ENCODE data around the gene MAPRE3.

DNA sequence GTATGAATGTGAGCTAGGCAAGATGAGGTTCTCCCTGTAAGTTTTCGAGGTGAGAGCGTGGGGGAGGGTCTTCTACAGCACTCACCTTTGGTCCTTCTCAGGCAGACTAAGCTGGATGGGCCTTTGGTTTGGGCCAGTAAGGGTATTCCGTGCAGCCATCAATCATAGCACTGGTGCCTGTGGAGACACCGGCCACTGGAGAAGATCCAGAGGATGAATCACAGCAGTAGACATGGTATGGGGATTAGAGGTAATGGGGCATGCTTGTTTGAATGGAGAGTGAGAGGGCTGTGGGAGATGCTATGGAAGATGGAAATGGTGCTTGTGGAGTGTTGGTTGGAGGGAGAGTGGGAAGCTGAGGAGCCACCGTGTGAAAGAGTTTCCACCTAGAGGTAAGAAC, 16.1 kb downstream of the MAPRE3 start:
- TF ChIP-seq, protein P1, sequence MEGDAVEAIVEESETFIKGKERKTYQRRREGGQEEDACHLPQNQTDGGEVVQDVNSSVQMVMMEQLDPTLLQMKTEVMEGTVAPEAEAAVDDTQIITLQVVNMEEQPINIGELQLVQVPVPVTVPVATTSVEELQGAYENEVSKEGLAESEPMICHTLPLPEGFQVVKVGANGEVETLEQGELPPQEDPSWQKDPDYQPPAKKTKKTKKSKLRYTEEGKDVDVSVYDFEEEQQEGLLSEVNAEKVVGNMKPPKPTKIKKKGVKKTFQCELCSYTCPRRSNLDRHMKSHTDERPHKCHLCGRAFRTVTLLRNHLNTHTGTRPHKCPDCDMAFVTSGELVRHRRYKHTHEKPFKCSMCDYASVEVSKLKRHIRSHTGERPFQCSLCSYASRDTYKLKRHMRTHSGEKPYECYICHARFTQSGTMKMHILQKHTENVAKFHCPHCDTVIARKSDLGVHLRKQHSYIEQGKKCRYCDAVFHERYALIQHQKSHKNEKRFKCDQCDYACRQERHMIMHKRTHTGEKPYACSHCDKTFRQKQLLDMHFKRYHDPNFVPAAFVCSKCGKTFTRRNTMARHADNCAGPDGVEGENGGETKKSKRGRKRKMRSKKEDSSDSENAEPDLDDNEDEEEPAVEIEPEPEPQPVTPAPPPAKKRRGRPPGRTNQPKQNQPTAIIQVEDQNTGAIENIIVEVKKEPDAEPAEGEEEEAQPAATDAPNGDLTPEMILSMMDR (IDR thresholded peaks at IDR 0.05): no peak
- TF ChIP-seq POLR2A (IDR thresholded peaks at IDR 0.05): no peak
